ENCODE data around the gene ABCC6.
"Not testable (repeated sequence)": the region's sequence is repeated elsewhere in the genome, so short reads cannot be mapped to it uniquely, and the experiment has no call there.

DNA sequence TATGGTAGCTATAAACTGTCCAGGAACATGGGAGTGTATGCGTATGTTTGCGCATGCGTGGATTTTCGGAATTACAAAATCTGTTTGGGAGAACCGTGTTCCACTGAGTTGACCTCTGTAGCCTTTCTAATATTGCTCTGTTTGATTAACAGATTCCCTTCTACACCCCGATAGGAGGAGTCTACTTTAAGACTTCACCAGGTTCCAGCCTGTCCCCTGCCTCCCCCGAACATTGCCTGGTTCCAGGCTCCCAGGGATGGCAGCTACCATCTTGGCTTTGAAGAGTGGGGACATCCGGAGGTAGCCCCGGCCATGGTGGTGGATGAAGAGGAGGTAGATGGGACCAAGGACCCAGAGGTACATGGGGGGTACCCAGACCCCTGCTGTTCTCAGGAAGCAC lies 1.9 kb downstream of the ABCC6 start:
- TF ChIP-seq, protein P1, sequence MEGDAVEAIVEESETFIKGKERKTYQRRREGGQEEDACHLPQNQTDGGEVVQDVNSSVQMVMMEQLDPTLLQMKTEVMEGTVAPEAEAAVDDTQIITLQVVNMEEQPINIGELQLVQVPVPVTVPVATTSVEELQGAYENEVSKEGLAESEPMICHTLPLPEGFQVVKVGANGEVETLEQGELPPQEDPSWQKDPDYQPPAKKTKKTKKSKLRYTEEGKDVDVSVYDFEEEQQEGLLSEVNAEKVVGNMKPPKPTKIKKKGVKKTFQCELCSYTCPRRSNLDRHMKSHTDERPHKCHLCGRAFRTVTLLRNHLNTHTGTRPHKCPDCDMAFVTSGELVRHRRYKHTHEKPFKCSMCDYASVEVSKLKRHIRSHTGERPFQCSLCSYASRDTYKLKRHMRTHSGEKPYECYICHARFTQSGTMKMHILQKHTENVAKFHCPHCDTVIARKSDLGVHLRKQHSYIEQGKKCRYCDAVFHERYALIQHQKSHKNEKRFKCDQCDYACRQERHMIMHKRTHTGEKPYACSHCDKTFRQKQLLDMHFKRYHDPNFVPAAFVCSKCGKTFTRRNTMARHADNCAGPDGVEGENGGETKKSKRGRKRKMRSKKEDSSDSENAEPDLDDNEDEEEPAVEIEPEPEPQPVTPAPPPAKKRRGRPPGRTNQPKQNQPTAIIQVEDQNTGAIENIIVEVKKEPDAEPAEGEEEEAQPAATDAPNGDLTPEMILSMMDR (conservative IDR thresholded peaks at IDR 0.05; ENCODE audit: low read length): not testable (repeated sequence)
- not testable (repeated sequence) for TF ChIP-seq EZH2phosphoT487 (IDR thresholded peaks at IDR 0.05; ENCODE audit: borderline replicate concordance, low read depth, low read length)
